Hematopoietic multipotent progenitor cell treated with erythropoietin and hydrocortisone succinate and interleukin-3 and kit ligand, for 8 days (in vitro differentiated cells): ENCODE data around the gene WAS.
A peak's percentile ranks its signal among the peaks of the same experiment; 100 is the strongest.
"Not testable (repeated sequence)": the region's sequence is repeated elsewhere in the genome, so short reads cannot be mapped to it uniquely, and the experiment has no call there.

Experiments used
- DNase-seq: peaks from one replicate; pipeline ENCODE4 v3.0.0-alpha.2; 2015

The WAS gene

DNA sequence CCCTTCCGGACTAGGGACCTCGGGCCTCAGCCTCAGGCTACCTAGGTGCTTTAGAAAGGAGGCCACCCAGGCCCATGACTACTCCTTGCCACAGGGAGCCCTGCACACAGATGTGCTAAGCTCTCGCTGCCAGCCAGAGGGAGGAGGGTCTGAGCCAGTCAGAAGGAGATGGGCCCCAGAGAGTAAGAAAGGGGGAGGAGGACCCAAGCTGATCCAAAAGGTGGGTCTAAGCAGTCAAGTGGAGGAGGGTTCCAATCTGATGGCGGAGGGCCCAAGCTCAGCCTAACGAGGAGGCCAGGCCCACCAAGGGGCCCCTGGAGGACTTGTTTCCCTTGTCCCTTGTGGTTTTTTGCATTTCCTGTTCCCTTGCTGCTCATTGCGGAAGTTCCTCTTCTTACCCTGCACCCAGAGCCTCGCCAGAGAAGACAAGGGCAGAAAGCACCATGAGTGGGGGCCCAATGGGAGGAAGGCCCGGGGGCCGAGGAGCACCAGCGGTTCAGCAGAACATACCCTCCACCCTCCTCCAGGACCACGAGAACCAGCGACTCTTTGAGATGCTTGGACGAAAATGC is at the start of gene WAS:
TSS of gene WAS (plus strand) at position 389 of the 572 bp plus-strand sequence. CDS start at position 444, 55 bp downstream.
- DNase-seq: peak; percentile 66

- no peak for DNase-seq
These were observed 47.3 kb upstream of the WAS start for GRCh38 chrX:48636301-48636700.

GRCh38 chrX:48636776-48637175 is 46.8 kb upstream of the WAS start:
- DNase-seq: no peak

DNA sequence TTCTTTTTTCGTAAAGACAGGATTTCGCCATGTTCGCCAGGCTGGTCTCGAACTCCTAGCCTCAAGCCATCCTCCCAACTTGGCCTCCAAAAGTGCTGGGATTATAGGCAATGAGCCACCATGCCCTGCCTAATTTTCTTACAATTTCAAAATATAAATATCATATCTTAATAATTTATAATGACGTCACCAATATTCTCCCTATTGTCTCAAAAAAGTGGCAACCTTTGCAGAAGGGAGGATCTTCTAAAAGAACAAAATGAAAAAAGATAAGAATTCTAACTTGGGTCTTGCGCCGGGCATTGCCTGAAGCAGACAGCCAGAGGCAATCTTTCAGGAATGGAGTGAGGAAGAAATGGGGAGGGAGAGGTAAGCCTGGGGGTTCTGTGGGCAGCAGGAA is 37.9 kb upstream of the WAS start:
- DNase-seq: no peak

DNA sequence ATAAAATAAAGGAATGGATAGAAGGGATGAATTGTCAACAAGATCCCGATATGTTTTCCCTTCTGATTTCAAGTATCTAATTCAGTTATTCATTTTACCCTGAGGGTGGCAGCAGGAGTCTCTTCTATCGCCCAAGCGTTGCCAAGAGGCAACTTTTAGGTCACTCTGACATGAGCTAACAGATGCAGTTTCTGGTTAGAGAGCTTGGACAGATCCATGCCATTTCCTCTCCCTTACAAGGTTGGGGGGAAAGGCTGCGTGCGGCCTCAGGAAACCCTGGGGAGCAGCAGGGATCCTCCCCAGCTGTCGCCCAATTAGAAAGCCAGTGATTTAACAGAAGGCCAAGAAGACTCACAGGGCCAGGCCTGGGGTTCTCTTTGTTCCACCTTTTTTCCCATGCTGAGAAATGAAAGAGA is 35.3 kb upstream of the WAS start:
- DNase-seq: peak; percentile 63

DNA sequence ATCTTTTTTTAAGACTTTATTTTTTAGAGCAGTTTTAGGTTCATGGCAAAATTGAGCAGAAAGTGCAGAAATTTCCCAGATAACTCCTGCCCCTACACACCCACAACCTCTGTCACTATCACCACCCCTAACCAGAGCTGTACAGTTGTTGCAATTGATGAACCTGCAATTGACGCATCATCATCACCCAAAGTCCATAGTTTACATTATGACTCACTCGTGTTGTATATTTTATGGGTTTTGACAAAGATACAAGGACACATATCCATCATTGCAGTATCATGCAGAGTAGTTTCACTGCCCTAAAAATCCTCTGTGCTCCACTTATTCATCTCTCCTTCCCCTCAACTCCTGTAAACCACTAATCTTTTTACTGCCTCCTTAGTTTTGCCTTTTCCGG is 34.5 kb upstream of the WAS start:
- DNase-seq: no peak

GRCh38 chrX:48652055-48652579 is 31.5 kb upstream of the WAS start:
- peak; percentile 2 for DNase-seq

- DNase-seq: not testable (repeated sequence)
These were observed 28.9 kb upstream of the WAS start for GRCh38 chrX:48654746-48655145.

GRCh38 chrX:48659686-48660085 is 23.9 kb upstream of the WAS start:
- DNase-seq: not testable (repeated sequence)

GRCh38 chrX:48663241-48663640 is 20.4 kb upstream of the WAS start:
- no peak for DNase-seq

- no peak for DNase-seq
These were observed 19.4 kb upstream of the WAS start for GRCh38 chrX:48664156-48664555.

- no peak for DNase-seq
These were observed 17.6 kb upstream of the WAS start for GRCh38 chrX:48665991-48666390.

DNA sequence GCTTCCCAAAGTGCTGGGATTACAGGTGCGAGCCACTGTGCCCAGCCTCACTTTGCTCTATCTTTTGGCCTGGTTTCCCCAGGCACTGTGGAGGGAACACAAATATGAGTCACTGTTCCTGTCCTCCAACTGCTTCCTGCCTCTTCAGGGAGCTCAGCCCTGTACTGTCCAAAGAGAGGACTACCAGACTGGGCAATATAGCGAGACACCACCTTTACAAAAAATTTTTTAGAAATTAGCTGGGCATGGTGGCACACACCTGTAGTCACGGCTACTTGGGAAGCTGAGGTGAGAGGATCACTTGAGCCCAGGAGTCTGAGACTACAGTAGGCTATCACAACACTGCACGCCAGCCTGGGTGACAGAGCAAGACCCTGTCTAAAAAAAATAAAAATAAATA is 16.9 kb upstream of the WAS start:
- no peak for DNase-seq

DNA sequence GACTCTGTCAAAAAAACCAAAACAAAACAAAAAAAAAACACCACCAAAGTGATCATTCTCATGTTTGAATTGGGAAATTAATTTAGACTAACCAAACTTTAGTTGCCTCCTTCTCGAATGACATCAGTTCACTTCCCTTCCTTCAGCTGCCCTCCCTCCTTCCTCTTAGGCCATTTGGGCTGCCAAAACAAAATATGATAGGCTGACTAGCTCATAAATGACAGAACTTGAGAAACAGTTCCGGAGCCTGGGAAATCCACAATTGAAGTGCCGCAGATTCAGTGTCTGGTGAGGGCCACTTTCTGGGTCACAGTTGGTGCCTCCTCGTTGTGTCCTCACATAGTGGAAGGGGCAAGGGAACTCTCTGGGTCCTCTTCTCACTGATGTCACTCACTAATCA is 16.1 kb upstream of the WAS start:
- no peak for DNase-seq

GRCh38 chrX:48668187-48668586 is 15.4 kb upstream of the WAS start:
- DNase-seq: not testable (repeated sequence)

GRCh38 chrX:48676106-48676892 is 7.3 kb upstream of the WAS start:
- peak; percentile 90 for DNase-seq

DNA sequence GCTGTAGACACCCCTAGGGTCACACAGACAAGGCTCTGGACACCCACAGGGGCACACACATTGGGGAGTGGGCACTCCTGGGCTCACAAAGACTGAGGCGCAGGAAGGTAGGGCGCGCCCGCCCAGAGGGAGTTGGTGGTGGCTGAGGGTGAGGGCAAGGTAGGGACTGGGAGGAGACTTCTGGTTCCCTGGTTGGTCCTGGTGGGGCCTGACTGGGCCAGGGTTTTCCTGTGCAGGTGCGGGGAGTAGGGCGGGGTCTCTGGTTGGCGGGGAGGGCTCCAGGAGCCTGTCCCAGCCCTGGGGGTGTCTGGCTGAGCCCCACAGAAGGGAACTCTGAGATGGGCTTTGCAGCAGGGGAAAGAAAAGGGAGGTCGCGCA is 6.7 kb upstream of the WAS start:
- DNase-seq: peak; percentile 15

DNA sequence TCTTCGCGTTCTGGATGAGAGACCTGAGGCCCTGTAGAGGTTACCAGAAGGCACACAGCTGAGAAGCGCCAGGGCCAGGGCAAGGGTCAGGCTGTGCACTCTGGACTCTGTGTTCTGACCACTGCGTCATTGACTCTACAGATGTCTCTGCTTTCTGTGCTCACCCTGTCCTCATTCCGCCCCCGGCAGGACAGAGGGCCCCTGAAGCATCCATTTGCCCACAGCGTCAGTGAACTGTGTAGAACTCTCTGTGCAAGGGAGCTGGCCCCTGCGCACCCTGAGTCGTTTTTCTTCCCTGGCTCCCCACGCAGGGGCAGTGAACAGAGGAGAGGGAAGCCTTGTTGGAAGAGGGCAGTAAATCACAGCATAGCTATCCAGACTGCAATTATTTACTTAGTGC is 6.1 kb upstream of the WAS start:
- DNase-seq: no peak

- peak; percentile 81 for DNase-seq
These were observed 3.1 kb upstream of the WAS start for GRCh38 chrX:48680467-48680866.

DNA sequence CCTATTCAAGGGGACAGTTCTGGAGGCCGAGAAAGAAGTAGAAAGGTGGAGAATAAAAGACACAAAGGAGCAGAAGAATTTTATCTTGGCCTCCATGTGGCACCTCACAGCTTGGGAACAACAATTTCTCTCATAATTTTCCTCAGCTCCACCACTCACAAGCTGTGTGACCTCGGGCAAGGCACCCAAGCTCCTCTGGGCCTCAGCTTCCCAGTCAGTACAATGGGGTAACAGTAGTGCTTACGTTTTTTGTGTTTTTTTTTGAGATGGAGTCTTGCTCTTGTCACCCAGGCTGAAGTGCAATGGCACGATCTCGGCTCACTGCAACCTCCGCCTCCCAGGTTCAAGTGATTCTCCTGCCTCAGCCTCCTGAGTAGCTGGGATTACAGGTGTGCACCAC is 2.7 kb upstream of the WAS start:
- DNase-seq: not testable (repeated sequence)

GRCh38 chrX:48681539-48682183 is 1.9 kb upstream of the WAS start:
- DNase-seq: no peak

DNA sequence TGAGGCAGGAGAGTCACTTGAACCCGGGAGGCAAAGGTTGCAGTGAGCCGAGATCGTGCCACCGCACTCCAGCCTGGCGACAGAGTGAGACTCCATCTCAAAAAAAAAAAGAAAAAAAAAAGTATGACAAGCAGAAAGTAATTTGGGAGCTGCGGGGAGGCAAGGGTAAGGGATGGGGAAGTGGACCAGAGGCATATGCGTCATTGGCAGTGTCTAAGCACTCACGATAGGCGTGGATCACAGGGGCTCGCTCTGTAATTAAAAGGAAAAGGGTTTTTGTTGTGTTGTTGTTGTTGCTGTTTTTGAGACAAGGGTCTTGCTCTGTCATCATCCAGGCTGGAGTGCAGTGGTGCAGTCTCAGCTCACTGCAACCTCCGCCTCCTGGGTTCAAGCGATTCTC is 804 bp upstream of the WAS start:
- not testable (repeated sequence) for DNase-seq

DNA sequence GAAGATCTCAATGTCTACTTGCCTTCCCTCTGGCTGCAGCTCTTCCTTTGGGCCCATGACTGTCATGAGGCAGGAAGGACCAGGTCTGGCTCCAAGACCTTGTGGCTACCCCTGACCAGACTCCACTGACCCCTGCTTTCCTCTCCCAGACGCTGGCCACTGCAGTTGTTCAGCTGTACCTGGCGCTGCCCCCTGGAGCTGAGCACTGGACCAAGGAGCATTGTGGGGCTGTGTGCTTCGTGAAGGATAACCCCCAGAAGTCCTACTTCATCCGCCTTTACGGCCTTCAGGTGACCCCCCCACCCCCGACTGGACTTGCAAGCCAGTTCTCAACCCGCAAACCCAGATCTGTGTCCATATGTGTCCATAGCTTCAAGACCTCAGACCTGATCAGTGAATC is 535 bp downstream of the WAS start:
- DNase-seq: no peak

DNA sequence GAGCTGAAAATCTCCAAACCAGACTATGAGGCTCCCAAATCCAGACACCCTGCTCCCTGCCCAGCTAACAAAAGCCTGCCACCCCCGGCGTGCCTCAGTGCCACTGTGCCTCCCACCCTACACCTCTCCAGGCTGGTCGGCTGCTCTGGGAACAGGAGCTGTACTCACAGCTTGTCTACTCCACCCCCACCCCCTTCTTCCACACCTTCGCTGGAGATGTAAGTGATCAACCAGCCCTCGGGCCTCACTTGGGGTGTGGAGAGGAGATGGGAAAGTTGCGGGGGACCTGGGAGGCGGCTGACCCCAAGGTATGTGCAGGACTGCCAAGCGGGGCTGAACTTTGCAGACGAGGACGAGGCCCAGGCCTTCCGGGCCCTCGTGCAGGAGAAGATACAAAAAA is 1.8 kb downstream of the WAS start:
- DNase-seq: no peak
